HCT116 (cell line): Measurements from ENCODE around the gene AMY2A. TPM values are rescaled to one million over a fixed set of nuclear protein-coding genes. Genes with fewer than 3 reads are reported as not detected.

Experiments
- ATAC-seq: fragments of 200-7000 bp; cut with Tn5 transposase; 2 replicates; pipeline ENCODE4 v1.9.1; 2020; ENCODE audit warnings: mild to moderate bottlenecking, moderate library complexity
- BruUV-seq: library from RNA; stranded (reverse); fragments of 400-500 nt; replicated peaks from 2 replicates; lab custom pipeline; 2021; lab: Mats Ljungman, UMichigan
- CTCF ChIA-PET: fragments of 300-600 bp; sonication (Branson Sonifier 250); formaldehyde crosslinking; loops from one replicate; lab custom pipeline; 2021; ENCODE audit warnings: antibody characterized with exemption; lab: Charles Lee
- POLR2A ChIA-PET: fragments of 300-600, 350-600 bp; sonication (Branson Sonifier 250); formaldehyde crosslinking; loops from one replicate; lab custom pipeline; 2021; ENCODE audit warnings: antibody characterized with exemption; lab: Charles Lee
- RAD21 ChIA-PET, 2 experiments: fragments of 300-600 bp; sonication (Branson Sonifier 250); formaldehyde crosslinking; loops; one replicate each; lab custom pipeline; 2023; ENCODE audit warnings: low total read pairs in 2 of 2; ENCODE audit not compliant: uncharacterized antibody in 2 of 2, unreplicated experiment in 2 of 2, low non-redundant PET in 1 of 2; lab: Charles Lee
- DNase-seq: peaks from one replicate; pipeline ENCODE4 v3.0.0-alpha.2; 2010; ENCODE audit warnings: low read depth, low spot score
- H2AFZ ChIP-seq: fragments of 200-600 bp; shearing (Covaris generic), sonication (generic); 2 replicates; pipeline ENCODE4 v1.6.1; 2017; ENCODE audit warnings: low read depth, mixed run types, mixed read lengths, antibody characterized with exemption, low read length; ENCODE audit not compliant: poor library complexity, severe bottlenecking
- H3K27ac ChIP-seq: 2 replicates; pipeline ENCODE4 v1.5.1; 2012; ENCODE audit warnings: low read depth, low read length
- H3K27me3 ChIP-seq: fragments of 200-600 bp; sonication (generic); 2 replicates; pipeline ENCODE4 v1.6.1; 2016; ENCODE audit warnings: mixed run types, low read length, mixed read lengths; ENCODE audit not compliant: insufficient read depth
- H3K36me3 ChIP-seq, 2 experiments: fragments of 200-500 bp in 1 of 2; fragments of 200-600 bp in 1 of 2; sonication (Bioruptor generic) in 1 of 2; sonication (generic) in 1 of 2; 2 replicates each; pipeline versions ENCODE4 v1.5.1 to v1.6.1; 2014 to 2016; ENCODE audit warnings: low read length in 2 of 2, inconsistent platforms in 1 of 2, mixed read lengths in 1 of 2, mixed run types in 1 of 2; ENCODE audit not compliant: insufficient read depth in 2 of 2, control insufficient read depth in 1 of 2
- H3K4me1 ChIP-seq, 2 experiments: fragments of 200-600 bp in 1 of 2; sonication (generic) in 1 of 2; 2 replicates each; pipeline versions ENCODE4 v1.5.1 to v1.6.1; 2012 to 2017; ENCODE audit warnings: low read length in 2 of 2, inconsistent platforms in 1 of 2, mild to moderate bottlenecking in 1 of 2, mixed read lengths in 1 of 2, mixed run types in 1 of 2, moderate library complexity in 1 of 2; ENCODE audit not compliant: insufficient read depth in 2 of 2, control insufficient read depth in 1 of 2
- H3K4me2 ChIP-seq: fragments of 200-600 bp; sonication (generic); 2 replicates; pipeline ENCODE4 v1.6.1; 2017; ENCODE audit warnings: mixed run types, low read length, mixed read lengths
- H3K4me3 ChIP-seq, 2 experiments: fragments of 200-600 bp in 1 of 2; sonication (generic) in 1 of 2; replicated peaks in 1 of 2; 2 replicates each; pipeline ENCODE4 v1.5.1; 2011 to 2016; ENCODE audit warnings: low read length in 2 of 2, control low read depth in 1 of 2, low read depth in 1 of 2, mild to moderate bottlenecking in 1 of 2, mixed read lengths in 1 of 2, mixed run types in 1 of 2
- H3K79me2 ChIP-seq: fragments of 200-600 bp; sonication (generic); 2 replicates; pipeline ENCODE4 v1.6.1; 2017; ENCODE audit warnings: mild to moderate bottlenecking, mixed run types, low read length, moderate library complexity, mixed read lengths; ENCODE audit not compliant: insufficient read depth
- H3K9ac ChIP-seq: fragments of 200-600 bp; sonication (generic); 2 replicates; pipeline ENCODE4 v1.6.1; 2016; ENCODE audit warnings: low read length, mixed read lengths
- H3K9me2 ChIP-seq: fragments of 200-600 bp; sonication (generic), shearing (Covaris generic); 2 replicates; pipeline ENCODE4 v1.6.1; 2017; ENCODE audit warnings: mixed run types, mild to moderate bottlenecking, moderate library complexity; ENCODE audit not compliant: insufficient read depth
- H3K9me3 ChIP-seq, 2 experiments: fragments of 200-500 bp in 1 of 2; fragments of 200-600 bp in 1 of 2; sonication (Bioruptor generic) in 1 of 2; sonication (generic) in 1 of 2; 2 replicates each; pipeline ENCODE4 v1.6.1; 2014 to 2017; ENCODE audit warnings: low read length in 2 of 2, mixed read lengths in 2 of 2, inconsistent platforms in 1 of 2, low read depth in 1 of 2, mild to moderate bottlenecking in 1 of 2, mixed run types in 1 of 2, moderate library complexity in 1 of 2; ENCODE audit not compliant: control insufficient read depth in 1 of 2, insufficient read depth in 1 of 2
- H4K20me1 ChIP-seq: fragments of 200-600 bp; sonication (generic), shearing (Covaris generic); 2 replicates; pipeline ENCODE4 v1.6.1; 2017; ENCODE audit warnings: mixed run types, mild to moderate bottlenecking, moderate library complexity; ENCODE audit not compliant: insufficient read depth
- ATF3 ChIP-seq: IDR thresholded peaks from 2 replicates; pipeline ENCODE4 v1.6.1; 2012
- CBX3 ChIP-seq: IDR thresholded peaks from 2 replicates; pipeline ENCODE4 v1.6.1; 2012; ENCODE audit warnings: low read depth
- CEBPB ChIP-seq: IDR thresholded peaks from 2 replicates; pipeline ENCODE4 v1.6.1; 2012; ENCODE audit warnings: low read depth
- CTCF ChIP-seq, 3 experiments: fragments of 200-600 bp in 1 of 3; sonication (generic) in 1 of 3; IDR thresholded peaks in 2 of 3; conservative IDR thresholded peaks in 1 of 3; 2 replicates each; pipeline ENCODE4 v1.5.1; 2012 to 2017; ENCODE audit warnings: low read depth in 2 of 3, low read length in 2 of 3, antibody characterized with exemption in 1 of 3, borderline replicate concordance in 1 of 3, control low read depth in 1 of 3, mild to moderate bottlenecking in 1 of 3, mixed read lengths in 1 of 3, mixed run types in 1 of 3, moderate library complexity in 1 of 3; ENCODE audit not compliant: insufficient read depth in 1 of 3
- EGR1 ChIP-seq: IDR thresholded peaks from 2 replicates; pipeline ENCODE4 v1.6.1; 2012; ENCODE audit warnings: low read depth
- EZH2 ChIP-seq: fragments of 200-600 bp; sonication (generic); IDR thresholded peaks from 2 replicates; pipeline ENCODE4 v1.6.1; 2017; ENCODE audit warnings: antibody characterized with exemption, mixed run types
- EZH2phosphoT487 ChIP-seq: fragments of 200-600 bp; IDR thresholded peaks from 2 replicates; pipeline ENCODE4 v1.6.1; 2018; ENCODE audit warnings: antibody characterized with exemption, borderline replicate concordance
- FOSL1 ChIP-seq: IDR thresholded peaks from 2 replicates; pipeline ENCODE4 v1.6.1; 2012; ENCODE audit warnings: low read depth
- MAX ChIP-seq: IDR thresholded peaks from 2 replicates; pipeline ENCODE4 v1.6.1; 2012
- POLR2AphosphoS5 ChIP-seq: IDR thresholded peaks from 2 replicates; pipeline ENCODE4 v1.6.1; 2011; ENCODE audit warnings: mild to moderate bottlenecking, low read depth, low read length, moderate library complexity
- REST ChIP-seq: IDR thresholded peaks from 2 replicates; pipeline ENCODE4 v1.6.1; 2012; ENCODE audit warnings: low read depth
- SP1 ChIP-seq: IDR thresholded peaks from 2 replicates; pipeline ENCODE4 v1.6.1; 2012; ENCODE audit warnings: low read depth
- SRF ChIP-seq: IDR thresholded peaks from 2 replicates; pipeline ENCODE4 v1.6.1; 2012; ENCODE audit warnings: low read depth
- TCF7L2 ChIP-seq: IDR thresholded peaks from 2 replicates; pipeline ENCODE4 v1.7.0; 2011; ENCODE audit warnings: borderline replicate concordance, inconsistent platforms; ENCODE audit not compliant: insufficient read depth, insufficient read length; ENCODE audit errors: extremely low read depth
- YY1 ChIP-seq: IDR thresholded peaks from 2 replicates; pipeline ENCODE4 v1.6.1; 2011; ENCODE audit warnings: low read length, low read depth, moderate library complexity, mild to moderate bottlenecking; ENCODE audit not compliant: insufficient replicate concordance; ENCODE audit errors: extremely low read depth
- ZBTB33 ChIP-seq: IDR thresholded peaks from 2 replicates; pipeline ENCODE4 v1.6.1; 2011; ENCODE audit warnings: mild to moderate bottlenecking, low read length, moderate library complexity; ENCODE audit not compliant: insufficient replicate concordance; ENCODE audit errors: extremely low read depth
- ZFX ChIP-seq: fragments of 450-650 bp; IDR thresholded peaks from 2 replicates; pipeline ENCODE4 v1.6.1; 2017
- ZNF274 ChIP-seq: fragments of 200-500 bp; sonication (Bioruptor generic); IDR thresholded peaks from 2 replicates; pipeline ENCODE4 v1.6.1; 2014; ENCODE audit warnings: mild to moderate bottlenecking, low read depth, low read length, inconsistent platforms
- intact Hi-C: fragments of 100-400 bp; cut with micrococcal nuclease; formaldehyde crosslinking; loops from 2 replicates; pipeline ENCODE4 v1.10.0; 2022
- total RNA-seq: library from RNA; stranded (reverse); gene quantifications from one replicate; pipeline ENCODE4 v1.2.1, GENCODE V29; 2021; ENCODE audit not compliant: unreplicated experiment

Gene AMY2A
- total RNA-seq, 1 experiment from 2014 or later = 0.42 TPM

- no peaks in the 10 kb centered on the region for H3K4me1 ChIP-seq
- BruUV-seq = no TSS peak
- H2AFZ ChIP-seq = no peak overlapping the region
- H3K9me2 ChIP-seq = no peaks in the 10 kb centered on the region
- no peaks in the 10 kb centered on the region for H4K20me1 ChIP-seq
- ChIA-PET RAD21 (no interaction called here), POLR2A (no interaction called here), CTCF (no interaction called here)
- H3K4me2 ChIP-seq = no peak overlapping the region
- H3K27me3 ChIP-seq = no peaks in the 10 kb centered on the region
- no peak overlapping the region for H3K9ac ChIP-seq
- H3K36me3 ChIP-seq = no peaks in the 10 kb centered on the region
- no peak overlapping the region for H3K27ac ChIP-seq
- no peak for TF ChIP-seq ZBTB33
- no peak for TF ChIP-seq ZFX
- TF ChIP-seq POLR2AphosphoS5 = no peak
- no peak for TF ChIP-seq MAX
- no peak for TF ChIP-seq ATF3
- TF ChIP-seq EGR1 = no peak
- no peak for TF ChIP-seq CTCF (IDR thresholded peaks at IDR 0.05 in 2 of 3, conservative IDR thresholded peaks at IDR 0.05 in 1 of 3; ENCODE audit: borderline replicate concordance in 1 of 3, insufficient read depth in 1 of 3, low read depth in 2 of 3, low read length in 2 of 3)
- no peak for TF ChIP-seq REST
- no peak for TF ChIP-seq SP1
- no peak for TF ChIP-seq CEBPB
- no peak for TF ChIP-seq FOSL1
- TF ChIP-seq ZNF274 = no peak
- TF ChIP-seq CBX3 = no peak
- no peak for TF ChIP-seq EZH2phosphoT487
- TF ChIP-seq TCF7L2 = no peak
- TF ChIP-seq SRF = no peak
- no peak for TF ChIP-seq EZH2
- no peak for TF ChIP-seq YY1
- DNase-seq (no peak), ATAC-seq (no peak)
- intact Hi-C loops = no loop called here
- H3K79me2 ChIP-seq = no peaks in the 10 kb centered on the region
- H3K4me3 ChIP-seq = no peak overlapping the region
- no peaks in the 10 kb centered on the region for H3K9me3 ChIP-seq
Observed at GRCh38 chr1:103582464-103582863, 34.8 kb upstream of the AMY2A start.
